ENCODE data around the gene HOOK1. TPM values are rescaled to one million over a fixed set of nuclear protein-coding genes. Genes with fewer than 3 reads are reported as not detected.

Gene HOOK1
- 0.12 to 0.99 TPM (median 0.24 TPM) in 5 replicates for total RNA-seq (2022; extraction: Qiagen RNA extraction)

GRCh38 chr1:59814901-59815825 is at the start of gene HOOK1:
TSS of gene HOOK1 (plus strand) at chr1:59814949. CDS start at chr1:59815118, 169 bp downstream.

Other genes with a start within 250 kb of the HOOK1 start
- gene CYP2J2, start 111.8 kb downstream of the HOOK1 start, total RNA-seq (2022; extraction: Qiagen RNA extraction) = 0.07 to 0.15 TPM (median 0.10 TPM) in 4 of 5 replicates, not detected in the other

Data from A549 treated with dexamethasone at 1 μM for 4 hours (cell line).